T-helper 22 cell (primary cell): ENCODE data around the gene AP3B1.
"Not testable (repeated sequence)": the region's sequence is repeated elsewhere in the genome, so short reads cannot be mapped to it uniquely, and the experiment has no call there.

Source experiments
- DNase-seq: peaks from one replicate; pipeline ENCODE4 v3.0.0-alpha.2; 2020; ENCODE audit warnings: low read depth

The AP3B1 gene

DNA sequence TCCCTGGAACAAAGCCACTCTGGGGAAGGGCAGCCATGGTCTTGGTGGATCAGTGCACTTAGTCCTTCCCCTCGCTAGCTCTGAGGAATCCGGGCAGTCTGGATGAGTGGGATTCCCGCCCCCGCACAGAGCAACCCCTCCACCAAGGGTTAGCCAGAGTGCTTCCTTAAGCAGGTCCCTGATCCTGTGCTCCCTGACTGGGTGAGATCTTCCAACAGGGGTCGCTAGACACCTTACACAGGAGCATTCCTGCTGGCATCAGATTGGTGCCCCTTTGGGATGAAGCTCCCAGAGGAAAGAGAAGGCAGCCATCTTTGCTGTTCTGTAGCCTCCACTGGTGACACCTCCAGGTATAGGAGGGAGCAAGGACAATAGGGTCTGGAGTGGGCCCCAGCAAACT is 228.8 kb downstream of the AP3B1 start:
- DNase-seq = no peak

DNA sequence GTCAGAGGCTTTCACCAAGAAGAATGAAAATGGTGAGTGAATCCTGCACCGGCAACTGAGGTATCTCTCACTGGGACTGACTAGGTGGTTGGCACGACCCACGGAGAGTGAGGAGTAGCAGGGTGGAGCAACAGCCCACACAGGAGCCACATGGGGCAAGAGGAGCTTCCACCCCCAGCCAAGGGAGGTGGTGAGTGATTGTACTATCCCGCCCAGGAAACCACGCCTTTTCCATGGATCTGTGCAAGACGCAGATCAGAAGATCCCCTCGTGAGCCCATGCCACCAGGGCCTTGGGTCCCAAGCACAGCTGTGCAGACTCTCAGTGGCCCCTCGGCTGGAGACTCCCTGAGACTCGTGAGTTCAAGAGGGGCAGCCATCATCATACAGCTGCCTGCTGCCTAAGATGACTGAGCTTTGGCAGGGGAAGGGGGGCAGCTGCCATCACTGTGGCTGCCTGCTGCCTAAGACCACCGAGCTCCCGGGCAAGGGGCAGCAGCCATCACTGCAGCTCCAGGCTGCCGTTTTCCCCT is 229.5 kb downstream of the AP3B1 start:
- no peak for DNase-seq

DNA sequence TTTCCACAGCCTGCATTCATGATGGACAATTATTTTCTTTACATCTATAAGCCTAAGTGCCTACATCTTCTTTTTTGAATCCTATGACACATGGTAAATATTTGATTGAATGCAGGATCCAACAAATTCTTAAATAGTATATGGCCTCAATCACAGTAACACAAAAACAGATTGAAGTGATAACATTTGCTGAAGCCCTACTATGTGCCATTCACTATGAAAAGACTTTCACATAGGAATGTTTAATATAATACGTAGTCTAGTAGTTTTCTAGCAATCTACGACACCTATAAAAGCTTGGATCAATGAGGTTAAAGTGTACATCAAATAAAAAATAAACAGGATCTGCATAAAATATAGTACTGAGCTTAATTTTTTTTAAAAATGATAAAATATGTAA is 231.0 kb downstream of the AP3B1 start:
- DNase-seq = no peak

DNA sequence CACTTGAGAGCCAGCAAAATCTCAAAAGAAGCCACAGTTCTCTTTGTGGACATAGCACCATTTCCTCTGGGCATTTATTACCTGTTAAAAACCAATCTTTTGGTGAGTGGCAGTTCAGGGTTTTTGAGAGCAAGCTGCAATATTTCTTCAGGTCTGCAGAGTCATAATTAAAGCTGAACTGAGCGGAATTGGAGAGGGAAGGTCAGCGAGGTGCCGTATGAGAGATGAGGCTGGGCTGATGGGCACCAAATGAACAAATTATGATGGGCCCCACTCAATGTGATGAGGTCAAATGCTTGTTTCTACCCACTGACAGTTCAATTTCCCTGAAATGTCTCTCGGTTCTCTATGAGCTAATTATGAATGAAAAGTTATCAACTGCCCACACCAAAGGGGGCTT is 231.9 kb downstream of the AP3B1 start:
- no peak for DNase-seq

DNA sequence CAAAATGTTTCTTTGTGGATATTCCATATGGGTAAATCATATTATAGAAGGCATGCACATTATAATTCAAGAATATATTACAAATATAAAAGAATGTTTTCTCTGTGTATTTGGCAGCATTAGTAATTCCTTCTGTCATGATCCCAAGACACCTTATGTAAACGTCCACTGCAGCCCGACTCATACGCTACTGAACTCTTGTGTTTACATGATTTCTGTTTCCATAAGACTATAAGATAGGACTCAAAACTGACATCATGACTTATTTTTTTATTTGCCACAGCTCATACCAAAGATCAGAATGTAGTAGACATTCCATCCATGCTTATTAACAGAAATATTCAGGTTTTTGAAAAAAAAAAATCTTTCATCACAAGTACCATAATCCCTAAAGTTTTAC is 234.1 kb downstream of the AP3B1 start:
- DNase-seq = no peak

DNA sequence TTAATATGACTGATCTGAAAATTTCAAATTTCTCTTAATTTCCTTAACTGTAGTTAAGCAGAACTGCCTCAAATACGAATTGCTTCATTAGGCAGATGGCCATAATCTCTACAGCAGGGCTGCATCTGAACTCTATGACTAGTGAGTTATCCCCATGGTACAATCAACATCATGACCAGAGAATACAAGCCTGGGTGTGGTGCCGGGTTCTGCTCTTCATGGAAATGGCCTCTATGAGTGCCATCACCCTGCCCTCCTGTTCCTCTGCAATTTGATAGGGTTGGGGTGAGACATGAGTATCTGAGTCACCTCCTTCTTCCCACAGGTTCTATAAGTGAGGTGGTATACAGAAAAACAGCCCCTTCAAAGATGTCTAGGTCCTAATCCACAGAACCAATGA is 235.9 kb downstream of the AP3B1 start:
- DNase-seq = no peak

GRCh38 chr5:78056901-78057514 is 237.5 kb downstream of the AP3B1 start:
- no peak for DNase-seq

- no peak for DNase-seq
These were observed 238.4 kb downstream of the AP3B1 start for GRCh38 chr5:78056053-78056452.

GRCh38 chr5:78050888-78051287 is 243.6 kb downstream of the AP3B1 start:
- no peak for DNase-seq

DNA sequence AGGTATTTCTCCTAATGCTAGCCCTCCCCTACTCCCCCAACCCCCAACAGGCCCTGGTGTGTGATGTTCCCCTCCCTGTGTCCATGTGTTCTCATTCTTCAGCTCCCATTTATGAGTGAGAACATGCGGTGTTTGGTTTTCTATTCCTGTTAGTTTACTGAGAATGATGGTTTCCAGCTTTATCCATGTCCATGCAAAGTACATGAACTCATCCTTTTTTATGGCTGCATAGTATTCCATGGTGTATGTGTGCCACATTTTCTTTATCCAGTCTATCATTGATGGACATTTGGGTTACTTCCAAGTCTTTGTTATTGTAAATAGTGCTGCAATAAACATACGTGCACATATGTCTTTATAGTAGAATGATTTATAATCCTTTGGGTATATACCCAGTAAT is 247.7 kb downstream of the AP3B1 start:
- not testable (repeated sequence) for DNase-seq

DNA sequence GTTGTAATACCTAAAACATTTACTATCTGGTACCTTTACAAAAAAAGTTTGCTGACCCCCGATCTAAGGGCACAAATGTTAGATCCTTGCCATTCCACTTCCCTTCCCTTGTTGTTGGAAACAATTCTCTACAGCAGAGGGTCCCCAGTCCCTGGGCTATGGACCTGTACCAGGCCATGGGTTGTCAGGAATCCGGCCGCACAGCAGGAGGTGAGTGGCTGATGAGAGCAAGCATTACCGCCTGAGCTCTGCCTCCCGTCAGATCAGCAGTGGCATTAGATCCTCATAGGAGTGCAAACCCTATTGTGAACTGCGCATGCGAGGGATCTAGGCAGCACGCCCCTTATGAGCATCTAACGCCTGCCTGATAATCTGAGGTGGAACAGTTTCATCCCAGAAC is 248.5 kb downstream of the AP3B1 start:
- no peak for DNase-seq

- no peak for DNase-seq
These were observed 252.7 kb downstream of the AP3B1 start for GRCh38 chr5:78041805-78042204.

GRCh38 chr5:78025540-78025939 is 269.0 kb downstream of the AP3B1 start:
- DNase-seq = no peak

DNA sequence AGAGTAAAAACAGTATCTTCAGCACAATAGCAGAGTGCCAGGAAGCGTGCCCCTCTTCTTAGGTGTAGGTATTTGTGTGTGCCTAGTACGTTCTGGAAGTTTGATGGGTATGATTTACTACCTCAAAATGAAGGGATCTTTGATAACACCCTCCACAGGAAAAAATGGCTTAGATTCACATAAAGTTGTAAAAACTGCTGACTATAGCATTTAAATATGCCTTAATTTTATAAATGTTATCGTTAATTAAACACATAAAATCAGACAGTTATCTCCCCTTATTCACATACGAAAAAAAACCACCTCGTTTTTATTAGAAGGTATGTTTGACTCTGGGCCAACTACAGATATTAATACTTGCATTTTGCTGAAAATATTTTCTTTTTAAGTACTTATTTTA is 274.8 kb downstream of the AP3B1 start:
- DNase-seq = no peak

GRCh38 chr5:78016863-78017529 is 277.5 kb downstream of the AP3B1 start:
- no peak for DNase-seq

DNA sequence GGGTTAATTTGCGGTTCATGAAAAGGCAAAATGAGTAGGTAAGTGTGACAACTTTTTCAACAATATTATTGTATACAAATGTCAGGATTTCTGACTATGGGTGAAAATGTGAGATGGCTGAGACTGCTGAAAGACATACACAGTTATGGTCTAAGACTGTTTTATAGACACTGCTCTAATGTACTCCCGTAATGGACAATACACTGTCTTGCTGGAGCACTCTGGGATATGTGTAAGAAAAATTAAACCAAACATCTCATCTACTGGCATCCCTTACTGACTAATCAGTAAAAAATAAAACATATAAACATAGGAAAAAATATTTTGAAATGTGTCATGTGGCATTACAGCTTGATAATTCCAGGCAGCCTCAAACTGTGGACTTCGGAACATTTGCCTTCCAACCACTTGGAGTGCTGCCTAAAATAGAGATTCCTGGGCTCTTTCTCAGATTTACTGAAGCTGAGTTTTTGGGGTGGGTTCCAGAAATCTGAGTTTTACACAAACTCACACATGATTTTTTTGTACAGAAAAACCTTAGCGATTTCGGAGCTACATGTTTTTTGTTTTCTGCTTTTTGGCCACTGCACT is 284.5 kb downstream of the AP3B1 start:
- no peak for DNase-seq

- DNase-seq = no peak
These were observed 286.0 kb downstream of the AP3B1 start for GRCh38 chr5:78008356-78008967.

DNA sequence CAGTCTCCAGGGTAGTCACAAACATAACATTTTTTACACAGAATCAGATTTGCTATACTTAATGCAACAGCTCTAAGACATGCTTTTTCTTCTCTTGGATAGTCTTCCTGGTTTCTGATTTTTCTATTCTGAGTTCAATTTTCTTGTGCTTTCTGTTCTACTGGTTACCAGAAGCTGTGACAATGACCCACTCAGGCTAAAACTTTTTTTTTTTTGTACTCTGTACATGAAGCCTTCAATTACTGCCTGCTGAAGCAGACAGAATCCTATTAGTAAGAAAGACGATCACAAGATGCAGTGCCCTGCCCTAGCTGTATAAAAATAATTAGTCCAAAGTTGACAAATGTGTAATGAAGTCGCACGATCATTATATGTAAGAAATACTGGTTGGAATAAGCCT is 287.3 kb downstream of the AP3B1 start:
- no peak for DNase-seq

GRCh38 chr5:78006449-78006848 is 288.0 kb downstream of the AP3B1 start:
- DNase-seq = no peak

- no peak for DNase-seq
These were observed 289.3 kb downstream of the AP3B1 start for GRCh38 chr5:78005021-78005785.

GRCh38 chr5:78004559-78004958 is 289.9 kb downstream of the AP3B1 start:
- DNase-seq = no peak

- no peak for DNase-seq
These were observed 290.6 kb downstream of the AP3B1 start for GRCh38 chr5:78003919-78004318.
